Prostate gland (tissue), 2 donors: ENCODE measurements around the gene TMEM258. TPM values are rescaled to one million over a fixed set of nuclear protein-coding genes. Genes with fewer than 3 reads are reported as not detected.

Experiments used
- DNase-seq: peaks from one replicate; pipeline ENCODE4 v3.0.0-alpha.2; 2019; ENCODE audit warnings: low spot score
- H3K27ac ChIP-seq, 2 donors: fragments of 200-600 bp; sonication (generic); 2 replicates each; pipeline ENCODE4 v1.5.1; 2017 to 2019
- H3K27me3 ChIP-seq: fragments of 200-600 bp; sonication (generic); replicated peaks from 2 replicates; pipeline ENCODE4 v1.5.1; 2019; ENCODE audit not compliant: insufficient read depth
- H3K36me3 ChIP-seq, 2 donors: fragments of 200-600 bp; sonication (generic); 1 replicate in 1 of 2; 2 replicates in 1 of 2; pipeline versions ENCODE4 v1.5.1 to v1.8.1; 2017 to 2019
- H3K4me1 ChIP-seq: fragments of 200-600 bp; sonication (generic); replicated peaks from 2 replicates; pipeline ENCODE4 v1.5.1; 2019
- H3K4me3 ChIP-seq, 2 donors: fragments of 200-600 bp; sonication (generic); 2 replicates each; pipeline ENCODE4 v1.5.1; 2017 to 2019
- H3K9me3 ChIP-seq: fragments of 200-600 bp; sonication (generic); 2 replicates; pipeline ENCODE4 v1.5.1; 2017
- POLR2A ChIP-seq: fragments of 450-650 bp; IDR thresholded peaks from one replicate; pipeline ENCODE4 v1.6.1; 2016; ENCODE audit warnings: antibody characterized with exemption, mild to moderate bottlenecking
- POLR2AphosphoS5 ChIP-seq: sonication (generic); formaldehyde crosslinking; IDR thresholded peaks from one replicate; pipeline ENCODE4 v1.6.1; 2017; ENCODE audit warnings: antibody characterized with exemption
- WGBS: methylation state at CpG from one replicate; pipeline ENCODE4 v1.1.5; 2018; 5-methylcytosine and 5-hydroxymethylcytosine counted together
- intact Hi-C: fragments of 100-400 bp; cut with DNase I; formaldehyde crosslinking; loops from one replicate; pipeline ENCODE4 v1.14.2; 2022
- total RNA-seq, 2 donors: library from RNA; depleted of rRNA; stranded (reverse); fragments of >200 nt; gene quantifications; one replicate each; pipeline ENCODE4 v1.1.0, GENCODE V29; 2016
- TF ChIP-seq, protein P1 (sequence below), 4 experiments: fragments of 200-600 bp in 2 of 4; fragments of 450-650 bp in 2 of 4; sonication (generic) in 2 of 4; IDR thresholded peaks; 1 replicate in 3 of 4; 2 replicates in 1 of 4; pipeline ENCODE4 v1.5.1; 2016 to 2019; ENCODE audit warnings: antibody characterized with exemption in 4 of 4, mild to moderate bottlenecking in 2 of 4, moderate library complexity in 2 of 4

TMEM258 gene
- total RNA-seq, 2 donors from 2014 or later, result 34.8 to 82.9 TPM

DNA sequence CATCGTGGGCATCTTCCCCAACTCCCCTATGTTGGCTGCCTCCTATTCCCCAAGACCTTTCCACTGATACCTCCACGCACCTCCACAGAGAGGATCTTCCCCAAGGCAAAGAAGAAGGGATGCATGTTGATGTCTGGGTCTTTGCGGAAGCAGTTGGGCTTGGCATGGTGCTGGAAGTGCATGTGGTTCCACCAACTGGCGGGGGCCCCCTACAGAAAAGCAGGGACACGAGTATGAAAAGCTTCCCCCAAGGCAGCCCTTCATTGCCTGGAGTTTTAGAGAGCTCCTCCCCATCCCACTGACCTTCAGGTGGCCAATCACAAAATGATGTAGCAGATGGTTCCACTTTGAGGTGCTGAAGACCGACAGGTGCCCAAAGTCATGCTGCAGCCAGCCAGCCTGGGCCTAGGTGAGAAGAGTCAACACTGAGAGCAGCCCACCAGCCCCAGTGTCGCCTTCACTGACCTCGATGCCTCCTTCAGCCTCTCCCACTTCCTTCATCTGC lies 18.3 kb upstream of the TMEM258 start:
- intact Hi-C loops, result no loop called here
- Histone ChIP-seq H3K27ac (no peak overlapping the region), H3K9me3 (no peaks in the 10 kb centered on the region), H3K27me3 (no peaks in the 10 kb centered on the region), H3K4me3 (no peak overlapping the region), H3K36me3 (no peaks in the 10 kb centered on the region), H3K4me1 (no peaks in the 10 kb centered on the region)
- TF ChIP-seq POLR2AphosphoS5 (no peak), POLR2A (no peak)
- TF ChIP-seq, protein P1, sequence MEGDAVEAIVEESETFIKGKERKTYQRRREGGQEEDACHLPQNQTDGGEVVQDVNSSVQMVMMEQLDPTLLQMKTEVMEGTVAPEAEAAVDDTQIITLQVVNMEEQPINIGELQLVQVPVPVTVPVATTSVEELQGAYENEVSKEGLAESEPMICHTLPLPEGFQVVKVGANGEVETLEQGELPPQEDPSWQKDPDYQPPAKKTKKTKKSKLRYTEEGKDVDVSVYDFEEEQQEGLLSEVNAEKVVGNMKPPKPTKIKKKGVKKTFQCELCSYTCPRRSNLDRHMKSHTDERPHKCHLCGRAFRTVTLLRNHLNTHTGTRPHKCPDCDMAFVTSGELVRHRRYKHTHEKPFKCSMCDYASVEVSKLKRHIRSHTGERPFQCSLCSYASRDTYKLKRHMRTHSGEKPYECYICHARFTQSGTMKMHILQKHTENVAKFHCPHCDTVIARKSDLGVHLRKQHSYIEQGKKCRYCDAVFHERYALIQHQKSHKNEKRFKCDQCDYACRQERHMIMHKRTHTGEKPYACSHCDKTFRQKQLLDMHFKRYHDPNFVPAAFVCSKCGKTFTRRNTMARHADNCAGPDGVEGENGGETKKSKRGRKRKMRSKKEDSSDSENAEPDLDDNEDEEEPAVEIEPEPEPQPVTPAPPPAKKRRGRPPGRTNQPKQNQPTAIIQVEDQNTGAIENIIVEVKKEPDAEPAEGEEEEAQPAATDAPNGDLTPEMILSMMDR (IDR thresholded peaks at IDR 0.05), result no peak
- 94% methylated on average over 8 of the region's 8 CpGs for whole genome bisulfite sequencing
- DNase-seq, result no peak

DNA sequence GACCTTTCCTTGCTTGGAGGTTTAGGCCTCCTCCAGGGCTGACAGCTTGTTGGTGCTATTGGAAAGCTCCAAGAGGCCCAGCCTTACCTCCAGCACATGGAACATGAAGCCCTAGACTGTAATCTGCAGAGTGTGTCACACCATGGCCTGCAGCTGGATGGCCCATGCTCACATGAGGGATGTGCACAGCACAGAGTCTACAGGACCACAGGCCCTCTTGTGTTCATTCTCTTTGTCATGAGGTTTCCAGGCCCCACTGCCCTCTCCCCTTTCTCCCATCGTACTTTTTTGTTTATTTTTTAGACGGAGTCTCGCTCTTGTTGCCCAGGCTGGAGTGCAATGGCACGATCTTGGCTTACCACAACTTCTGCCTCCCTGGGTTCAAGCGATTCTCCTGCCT lies 14.4 kb upstream of the TMEM258 start:
- intact Hi-C loops, result no loop called here
- Histone ChIP-seq H3K9me3 (no peaks in the 10 kb centered on the region), H3K27me3 (no peaks in the 10 kb centered on the region), H3K4me3 (no peak overlapping the region), H3K4me1 (no peaks in the 10 kb centered on the region), H3K27ac (no peak overlapping the region), H3K36me3 (no peaks in the 10 kb centered on the region)
- WGBS, result 80% methylated on average over 5 of the region's 5 CpGs
- TF ChIP-seq POLR2A (no peak), POLR2AphosphoS5 (no peak)
- TF ChIP-seq, protein P1 (IDR thresholded peaks at IDR 0.05), result no peak
- no peak for DNase-seq

DNA sequence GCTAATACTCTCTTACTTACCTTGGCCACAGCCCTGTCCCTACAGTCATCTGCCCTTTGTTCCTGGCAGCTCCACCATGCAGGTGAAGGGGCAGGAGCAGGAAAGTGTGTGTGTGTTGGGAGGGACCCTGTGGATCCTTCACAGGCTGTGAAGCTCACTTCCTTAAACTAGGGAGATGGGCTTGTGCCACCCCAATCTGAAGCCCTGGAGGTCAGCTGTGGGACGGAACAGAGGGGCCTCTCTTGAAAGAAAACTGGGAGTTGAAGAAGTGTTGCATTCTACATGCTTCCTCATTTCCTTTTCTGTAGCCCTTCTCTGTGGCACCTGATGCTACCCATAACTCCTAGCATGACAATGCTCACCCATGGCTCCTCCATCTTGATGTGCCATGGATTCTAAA lies 12.7 kb upstream of the TMEM258 start:
- H3K4me1 ChIP-seq, result no peaks in the 10 kb centered on the region
- intact Hi-C loops, result no loop called here
- TF ChIP-seq POLR2A (no peak), POLR2AphosphoS5 (no peak)
- TF ChIP-seq, protein P1 (IDR thresholded peaks at IDR 0.05), result no peak
- no peak overlapping the region for H3K4me3 ChIP-seq
- no peaks in the 10 kb centered on the region for H3K36me3 ChIP-seq
- DNase-seq, result no peak
- no peaks in the 10 kb centered on the region for H3K27me3 ChIP-seq
- no peak overlapping the region for H3K27ac ChIP-seq
- WGBS, result 100% methylated on average over 1 of the region's 1 CpG
- H3K9me3 ChIP-seq, result no peaks in the 10 kb centered on the region

DNA sequence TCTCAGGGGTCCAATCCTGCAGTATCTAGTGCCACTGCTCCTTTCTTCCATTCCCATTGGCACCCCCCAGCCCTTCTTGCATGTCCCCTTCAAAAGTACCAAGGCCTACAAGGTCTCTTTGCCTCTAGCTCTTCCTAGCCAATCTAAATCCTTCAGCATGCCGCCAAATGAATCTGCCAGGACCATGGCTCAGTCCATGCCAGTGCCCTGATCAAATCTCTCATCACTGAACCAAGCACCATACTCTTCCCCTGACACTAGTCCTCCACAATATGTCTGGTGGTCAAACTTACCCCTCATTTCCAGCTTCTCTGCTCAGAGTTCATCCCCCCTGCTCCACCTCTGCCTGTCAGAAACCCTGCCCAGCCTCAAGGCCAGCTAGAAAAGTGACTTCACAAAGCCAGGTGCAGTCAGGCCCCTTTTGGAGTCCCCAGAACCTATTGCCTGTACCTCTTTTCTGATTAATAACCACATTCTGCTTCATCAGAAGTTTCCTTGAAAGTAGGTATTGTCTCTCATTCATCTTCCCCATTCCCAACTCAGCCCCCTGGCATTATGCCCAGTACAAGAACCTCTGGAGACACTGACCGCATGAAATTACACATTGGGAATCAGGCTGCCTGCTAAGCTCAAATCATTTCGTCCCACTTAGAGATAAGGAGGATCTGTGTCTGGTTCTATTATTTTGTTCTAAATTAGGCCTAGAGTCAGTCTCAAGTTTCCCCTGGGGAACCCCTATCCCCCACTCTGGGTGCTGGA lies 11.7 kb upstream of the TMEM258 start:
- 79% methylated on average over 3 of the region's 3 CpGs for WGBS

More for the DNA sequence above, 11.7 kb upstream of the TMEM258 start:
- Histone ChIP-seq H3K27me3 (no peaks in the 10 kb centered on the region), H3K27ac (no peak overlapping the region), H3K9me3 (no peaks in the 10 kb centered on the region), H3K4me1 (no peaks in the 10 kb centered on the region), H3K4me3 (no peak overlapping the region), H3K36me3 (no peaks in the 10 kb centered on the region)
- no peak for TF ChIP-seq POLR2A
- TF ChIP-seq, protein P1 (IDR thresholded peaks at IDR 0.05), result no peak
- TF ChIP-seq POLR2AphosphoS5, result no peak
- DNase-seq, result no peak
- intact Hi-C loops, result no loop called here
